AML-193 (cell line): ENCODE measurements around the gene HIP1.
"Not testable (repeated sequence)": the region's sequence is repeated elsewhere in the genome, so short reads cannot be mapped to it uniquely, and the experiment has no call there.

Experiments
- DNase-seq, 2 experiments: peaks; one replicate each; lab custom pipeline; 2025; lab: John Stamatoyannopoulos, UW

The HIP1 gene

DNA sequence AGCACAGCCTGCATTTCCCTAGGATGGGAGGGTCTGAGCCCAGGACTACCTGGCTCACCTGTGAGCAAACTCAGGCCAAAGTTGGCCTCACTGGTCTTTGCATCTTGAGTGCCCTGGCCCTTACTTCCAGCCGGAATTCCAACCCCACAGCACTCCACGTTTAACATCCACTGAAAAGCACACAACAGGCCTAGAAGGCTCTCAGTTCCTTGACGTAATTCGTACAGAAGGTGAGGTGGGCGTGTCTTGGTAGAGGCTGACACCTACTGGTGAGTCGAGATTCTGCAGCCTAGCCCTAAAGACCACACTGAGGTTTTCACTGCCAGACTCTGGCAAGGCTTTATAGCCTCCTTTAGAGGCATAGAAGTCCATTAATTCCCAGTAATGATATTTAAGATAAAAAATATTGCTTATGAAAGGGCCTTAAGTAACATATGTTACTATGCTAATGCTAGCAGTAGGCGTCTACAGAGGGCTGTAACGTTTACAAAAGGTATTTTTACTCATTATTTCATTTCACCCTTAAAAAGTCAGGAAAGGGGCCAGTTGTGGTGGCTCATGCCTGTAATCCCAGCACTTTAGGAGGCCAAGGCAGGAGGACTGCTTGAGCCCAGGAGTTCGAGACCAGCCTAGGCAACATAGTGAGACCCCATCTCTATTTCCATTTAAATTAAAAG, 95.8 kb downstream of the HIP1 start:
- DNase-seq: peak; percentile 66 to 73

DNA sequence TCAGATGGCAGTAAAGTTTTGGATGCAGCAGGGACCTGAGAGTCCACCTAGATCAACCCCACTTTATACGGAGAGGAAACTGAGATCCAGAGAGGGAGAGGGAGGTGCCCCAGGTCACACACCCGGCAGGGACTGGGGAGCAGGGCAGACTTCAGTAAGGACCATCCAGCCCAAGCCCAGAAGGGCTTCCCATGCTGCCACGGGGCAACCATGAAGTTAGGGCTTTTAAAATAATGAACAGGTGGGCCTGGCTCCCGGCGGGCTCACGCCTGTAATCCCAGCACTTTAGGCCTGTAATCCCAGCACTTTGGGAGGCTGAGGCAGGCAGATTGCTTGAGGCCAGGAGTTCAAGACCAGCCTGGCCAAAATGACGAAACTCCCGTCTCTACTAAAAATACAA, 98.5 kb downstream of the HIP1 start:
- DNase-seq: no peak

DNA sequence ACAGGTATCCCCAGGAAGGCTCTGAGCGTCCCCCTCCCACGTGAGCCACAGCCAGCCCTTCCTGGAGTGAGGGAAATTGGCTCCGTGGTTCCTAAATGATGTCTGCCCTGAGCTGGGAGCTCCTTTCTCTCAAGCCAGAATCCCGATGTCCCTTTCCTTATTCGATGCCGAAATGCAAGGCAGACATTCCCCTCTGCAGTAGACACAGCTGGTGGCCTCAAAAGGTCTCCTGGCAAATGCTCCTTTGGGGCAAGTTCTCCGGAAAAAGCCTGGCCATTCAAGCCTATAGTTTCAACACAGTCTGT, 98.9 kb downstream of the HIP1 start:
- no peak for DNase-seq

DNA sequence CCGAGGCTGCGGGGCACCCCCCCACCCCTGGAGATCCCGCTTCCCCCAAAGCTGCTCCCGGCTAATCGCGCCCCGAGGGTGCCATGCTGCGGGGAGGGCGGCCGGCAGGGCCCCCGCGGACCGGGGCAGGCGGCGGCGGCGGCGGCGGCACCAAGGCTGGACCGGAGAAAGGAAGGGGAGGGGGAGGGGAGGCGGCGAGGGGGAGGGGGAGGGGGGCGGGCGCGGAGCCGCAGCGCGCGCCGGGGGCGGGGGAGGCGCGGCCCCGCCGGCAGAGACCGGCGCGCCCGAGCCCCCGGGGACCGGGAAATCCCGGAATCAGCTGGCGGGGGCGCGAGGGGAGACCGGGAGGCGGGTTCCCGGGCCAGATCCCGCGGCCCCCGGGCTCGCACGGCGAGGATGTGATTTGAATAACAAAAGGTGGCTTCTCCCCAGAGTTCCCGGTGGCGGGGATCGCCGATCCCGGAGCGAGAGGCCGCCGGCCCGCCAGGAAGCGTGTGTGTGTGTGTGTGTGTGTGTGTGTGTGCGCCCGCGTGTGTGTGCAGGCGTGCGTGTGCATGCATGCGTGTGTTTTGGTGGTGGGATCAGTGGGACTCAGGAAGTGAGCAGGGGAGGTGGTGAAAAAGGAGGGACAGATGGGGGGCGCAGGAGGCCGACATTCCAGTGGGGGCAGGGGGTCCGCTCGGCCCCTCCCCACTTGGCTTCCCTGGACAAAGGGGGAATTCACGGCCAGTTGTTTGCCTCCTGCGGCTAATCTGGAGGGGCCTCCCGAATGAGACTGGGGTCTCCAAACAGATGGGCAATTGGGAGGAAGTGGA, 99.5 kb downstream of the HIP1 start:
- peak in 1 of 2 experiments; percentile 9 for DNase-seq

DNA sequence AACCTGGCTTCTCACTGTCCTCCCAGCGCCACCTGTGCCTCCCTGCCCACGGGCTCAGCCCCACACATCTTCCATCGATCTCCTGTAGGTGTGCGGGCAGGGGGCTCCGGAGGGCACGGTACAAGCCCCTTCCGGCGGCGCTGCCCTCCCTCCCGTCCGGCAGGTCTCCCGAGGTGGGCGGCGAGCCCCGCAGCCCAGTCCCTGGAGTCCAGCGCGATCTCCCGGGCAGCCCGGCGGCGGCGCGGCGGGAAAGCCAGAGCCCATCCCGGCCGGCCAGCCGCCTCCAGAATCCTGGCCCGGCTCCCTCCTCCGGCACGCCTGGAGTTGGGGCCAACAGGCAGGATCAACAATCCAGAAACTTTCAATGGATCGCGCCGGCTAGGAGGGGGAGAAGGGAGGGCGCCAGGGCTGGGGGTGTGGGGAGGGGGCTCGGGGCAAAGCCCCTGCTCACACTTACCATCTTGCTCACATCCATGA, 100.1 kb downstream of the HIP1 start:
- no peak for DNase-seq

DNA sequence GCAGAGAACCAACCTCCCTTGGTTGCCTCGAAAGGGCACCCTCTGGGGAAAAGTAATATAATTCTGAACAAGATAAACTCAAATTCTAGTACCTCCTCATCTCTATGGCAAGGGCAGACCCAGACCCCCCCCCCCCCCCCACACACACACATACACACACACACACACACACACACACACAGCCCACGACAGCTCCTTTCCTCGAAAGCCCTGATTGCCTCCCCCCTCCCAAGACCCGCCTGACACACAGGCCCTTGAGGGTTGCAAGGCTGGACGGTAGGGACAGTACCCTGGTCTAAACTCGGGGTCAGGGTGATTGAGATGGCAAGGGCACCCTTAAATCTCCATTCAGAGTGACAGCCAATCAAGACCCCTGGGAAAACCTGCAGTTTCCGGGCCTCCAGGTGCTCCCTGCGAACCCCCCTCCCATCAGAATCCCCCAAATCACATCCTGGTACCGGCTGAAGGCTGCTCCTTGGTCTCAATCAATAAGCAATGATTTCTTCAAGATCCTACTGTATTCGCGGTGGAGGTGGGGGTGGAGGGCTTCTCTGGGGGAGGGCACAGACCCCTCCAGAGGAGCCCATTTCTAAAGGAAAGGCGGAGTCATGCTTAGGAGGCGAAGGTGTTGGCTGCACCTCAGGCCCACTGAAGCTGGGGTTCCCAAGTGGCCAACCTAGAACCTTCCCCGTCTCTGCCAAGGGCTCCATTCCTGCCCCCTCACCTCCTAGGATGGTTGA, 100.7 kb downstream of the HIP1 start:
- no peak for DNase-seq

DNA sequence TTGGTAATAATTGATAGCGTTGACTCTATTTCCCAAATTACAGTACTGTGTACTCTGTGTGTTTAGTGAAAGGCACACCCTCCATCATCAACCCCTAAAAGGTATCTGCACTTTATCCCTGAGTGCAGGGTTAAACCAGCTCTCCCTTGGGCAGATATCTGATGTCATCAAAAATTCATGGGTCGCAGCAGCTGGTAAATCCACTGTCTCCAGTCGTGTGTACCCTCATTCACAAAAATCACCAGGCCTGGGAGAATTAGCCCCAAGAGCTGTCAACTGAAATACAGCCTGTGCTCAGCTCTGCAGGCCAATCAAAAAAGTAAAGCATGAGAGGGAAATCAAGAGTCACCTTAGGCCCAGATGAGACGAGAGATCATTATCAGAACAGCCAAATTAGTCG, 103.7 kb downstream of the HIP1 start:
- DNase-seq: no peak

DNA sequence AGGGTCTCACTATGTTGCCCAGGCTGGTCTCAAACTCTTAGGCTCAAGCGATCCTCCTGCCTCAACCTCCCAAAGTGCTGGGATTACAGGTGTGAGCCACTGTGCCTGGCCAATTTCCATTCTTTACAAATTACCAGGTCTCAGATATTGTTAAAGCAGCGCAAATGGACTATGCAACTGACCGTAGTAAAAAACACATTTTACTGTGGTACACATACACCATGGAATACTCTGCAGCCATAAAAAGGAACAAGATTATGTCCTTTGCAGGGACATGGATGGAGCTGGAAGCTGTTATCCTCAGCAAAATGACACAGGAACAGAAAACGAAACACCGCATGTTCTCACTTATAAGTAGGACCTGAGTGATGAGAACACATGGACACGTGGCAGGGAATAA, 106.2 kb downstream of the HIP1 start:
- DNase-seq: not testable (repeated sequence)

DNA sequence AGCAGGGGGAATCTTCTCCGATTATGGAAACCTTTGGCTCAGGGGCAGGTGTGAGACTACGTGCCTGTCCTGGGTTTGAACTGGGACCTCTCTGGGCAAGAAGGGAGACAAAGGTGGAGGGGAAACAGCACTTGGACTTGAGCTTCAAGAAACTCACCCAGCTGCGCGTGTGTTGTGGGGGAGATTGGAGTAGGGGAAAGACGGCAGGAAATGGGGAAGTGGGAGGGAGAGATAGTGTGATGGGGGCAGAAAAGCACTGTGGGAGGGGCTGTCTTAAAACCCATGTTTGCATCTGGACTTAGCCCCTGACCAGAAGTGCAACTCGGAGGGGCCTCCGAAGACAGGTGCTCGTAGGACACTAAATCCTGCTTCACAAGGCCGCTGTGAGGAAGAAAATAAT, 107.0 kb downstream of the HIP1 start:
- no peak for DNase-seq

DNA sequence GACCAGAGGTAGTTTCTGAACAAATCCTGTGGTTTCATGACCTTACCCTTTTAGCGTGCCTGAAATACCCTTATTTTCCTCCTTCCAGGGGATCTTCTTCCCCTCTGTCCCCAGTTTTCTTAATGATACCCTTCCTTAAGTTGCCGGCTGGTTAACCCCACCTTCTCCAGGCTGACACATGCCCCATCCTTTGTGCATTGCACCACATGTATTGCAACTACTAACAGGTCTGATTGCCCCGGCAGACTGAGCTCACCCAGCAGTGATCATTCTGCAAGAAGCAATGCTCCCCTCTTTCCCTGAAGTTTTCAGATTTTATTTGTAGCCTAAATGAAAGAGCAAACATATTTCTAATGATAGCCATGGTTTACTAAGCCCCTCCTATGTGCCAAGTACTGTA, 108.2 kb downstream of the HIP1 start:
- no peak for DNase-seq

DNA sequence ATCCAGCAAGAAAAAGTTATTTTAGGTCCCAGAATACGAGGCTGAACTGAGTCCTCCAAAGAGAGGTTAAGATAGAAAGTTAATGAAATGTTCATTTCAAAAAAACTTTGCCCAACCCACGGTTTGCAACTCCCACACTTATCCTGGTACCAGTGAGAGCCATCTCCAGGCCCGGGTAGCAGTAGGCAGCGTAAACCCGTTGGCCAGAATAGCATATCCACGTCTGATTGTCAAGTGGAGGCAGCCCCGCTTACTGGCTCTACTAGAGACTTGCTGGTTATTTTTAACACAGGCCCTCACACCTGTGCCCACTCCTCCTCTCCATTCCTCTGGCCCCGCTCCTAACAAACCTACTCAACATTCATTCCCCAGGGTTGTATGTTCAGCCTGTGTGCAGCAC, 109.7 kb downstream of the HIP1 start:
- DNase-seq: no peak

DNA sequence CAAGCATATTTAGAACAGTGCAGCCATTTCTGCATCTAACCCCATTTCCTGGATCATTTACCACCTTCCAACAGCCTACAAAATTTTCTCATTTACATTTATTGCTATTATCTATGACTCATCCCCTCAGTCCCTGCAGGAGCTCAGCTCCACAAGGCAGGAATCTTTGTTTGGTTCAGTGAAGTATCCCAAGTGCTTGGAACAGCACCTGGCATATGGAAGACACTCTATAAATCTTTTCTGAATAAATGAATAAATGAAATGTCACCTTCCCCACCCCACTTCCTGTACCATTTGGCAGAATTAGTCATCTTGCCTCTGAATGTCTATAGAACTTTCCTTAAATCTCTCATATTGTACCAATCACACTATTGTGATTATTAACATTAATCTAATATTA, 110.7 kb downstream of the HIP1 start:
- no peak for DNase-seq

DNA sequence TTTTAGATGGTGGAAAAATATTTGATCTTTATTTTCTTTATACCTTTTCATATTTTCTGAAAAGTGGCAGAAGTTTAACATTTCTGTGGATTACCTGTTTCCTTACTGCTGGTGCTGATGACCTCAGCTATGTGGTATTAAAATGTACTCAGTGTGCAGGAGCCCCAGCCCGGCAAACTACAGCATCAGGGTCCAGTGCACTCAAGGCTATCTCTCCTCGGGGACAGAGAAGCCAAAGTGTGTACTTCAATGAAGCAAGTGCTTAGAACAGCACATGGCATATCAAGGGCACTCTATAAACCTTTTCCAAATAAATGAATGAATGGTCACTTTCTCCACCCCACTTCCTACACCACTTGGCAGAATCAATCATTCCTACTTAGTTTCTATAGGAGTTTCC, 111.8 kb downstream of the HIP1 start:
- DNase-seq: no peak

DNA sequence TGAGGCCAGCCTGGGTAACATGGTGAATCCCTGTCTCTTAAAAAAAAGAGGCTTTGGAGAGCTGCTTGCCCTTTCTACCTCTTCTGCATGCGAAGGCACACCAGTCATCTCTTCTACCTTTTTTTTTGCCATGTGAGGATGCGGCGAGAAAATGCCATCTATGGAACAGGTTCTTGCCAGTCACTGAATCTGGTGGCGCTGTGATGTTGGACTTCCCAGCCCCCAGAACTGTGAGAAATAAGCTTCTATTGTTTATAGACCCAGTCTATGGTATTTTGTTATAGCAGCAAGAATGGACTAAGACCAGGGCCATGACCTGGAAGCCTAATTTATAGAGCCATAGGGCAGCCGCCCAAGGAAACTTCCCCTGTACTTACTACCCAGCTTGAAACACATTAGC, 112.9 kb downstream of the HIP1 start:
- no peak for DNase-seq

DNA sequence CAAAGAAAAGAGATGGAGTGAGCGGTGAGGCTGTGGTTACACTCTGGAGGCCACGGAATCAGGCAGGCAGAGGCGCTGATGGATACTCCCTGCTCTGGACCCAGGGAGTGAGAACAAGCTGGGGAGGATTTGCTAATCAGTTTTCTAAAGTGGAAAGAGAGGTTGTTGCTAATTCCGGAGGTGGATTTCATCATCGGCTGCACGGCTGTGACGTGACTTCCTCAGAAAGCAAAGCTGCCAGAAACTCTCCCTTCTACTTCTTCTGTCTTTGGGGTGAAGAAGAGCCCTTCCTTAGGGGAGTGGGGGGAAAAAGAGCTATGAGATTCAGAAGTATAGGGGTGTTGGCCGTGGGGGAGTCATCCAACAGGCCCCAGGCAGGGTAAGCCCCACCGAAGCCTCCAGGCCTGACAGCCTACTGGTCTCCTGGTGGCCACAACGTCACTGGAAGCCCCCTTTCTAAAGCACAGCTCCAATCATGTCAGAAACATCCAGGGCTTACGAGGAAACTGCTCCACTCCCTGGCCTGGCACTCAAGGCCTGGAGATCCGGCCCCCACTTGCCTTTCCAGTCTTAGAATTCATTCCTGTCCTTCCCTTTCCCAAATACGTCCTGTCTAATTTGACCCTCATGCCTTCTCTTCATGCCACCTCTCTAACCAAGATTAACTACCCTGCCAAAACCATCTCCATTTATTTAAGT, 114.5 kb downstream of the HIP1 start:
- DNase-seq: peak; percentile 92 to 95

DNA sequence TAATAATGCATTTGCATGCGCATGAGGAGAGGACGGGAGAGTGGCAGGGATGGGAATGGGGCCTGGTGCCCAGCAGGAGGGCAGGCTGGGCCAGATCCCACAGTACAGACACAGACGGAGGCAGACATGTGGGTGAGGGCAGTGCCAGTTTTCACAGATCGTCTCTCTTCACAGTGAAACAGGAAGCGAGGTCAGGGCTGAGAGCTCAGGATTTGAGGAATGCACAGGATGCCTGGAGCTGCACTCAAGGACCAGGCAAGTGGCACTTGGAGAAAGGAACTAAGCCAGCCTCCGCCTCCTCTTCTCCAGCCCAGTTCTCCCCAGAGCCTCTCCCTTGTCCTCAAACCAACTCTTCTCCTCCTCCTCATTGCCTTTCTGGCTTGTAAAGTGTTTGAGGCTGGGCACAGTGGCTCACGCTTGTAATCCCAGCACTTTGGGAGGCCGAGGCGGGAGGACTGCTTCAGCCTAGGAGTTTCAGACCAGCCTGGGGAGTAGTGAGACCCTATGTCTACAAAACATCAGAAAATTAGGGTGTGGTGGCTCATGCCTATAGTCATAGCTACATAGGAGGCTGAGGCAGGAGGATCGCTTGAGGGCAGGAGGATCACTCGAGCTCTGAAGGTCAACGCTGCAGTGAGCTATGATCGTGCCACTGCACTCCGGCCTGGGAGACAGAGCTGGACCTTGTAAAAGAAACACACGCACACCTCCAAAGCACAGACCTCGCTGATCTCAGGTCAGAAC, 115.2 kb downstream of the HIP1 start:
- no peak for DNase-seq

DNA sequence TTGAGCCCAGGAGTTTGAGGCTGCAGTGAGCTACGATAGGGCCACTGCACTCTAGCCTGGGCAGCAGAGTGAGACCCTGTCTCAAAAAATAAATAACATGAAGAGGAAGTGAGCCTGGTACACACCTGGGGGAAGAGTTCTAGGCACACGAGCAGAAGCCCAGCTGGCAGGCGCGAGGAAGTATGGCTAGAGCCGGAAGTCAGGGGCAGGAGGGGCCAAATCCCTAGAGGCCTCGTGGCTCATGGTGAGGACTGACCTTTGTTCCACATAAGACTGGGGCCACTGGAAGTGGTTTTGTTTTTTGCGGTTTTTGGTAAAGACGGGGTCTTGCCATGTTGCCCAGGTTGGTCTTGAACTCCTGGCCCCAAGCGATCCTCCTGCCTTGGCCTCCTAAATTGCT, 117.6 kb downstream of the HIP1 start:
- DNase-seq: no peak

DNA sequence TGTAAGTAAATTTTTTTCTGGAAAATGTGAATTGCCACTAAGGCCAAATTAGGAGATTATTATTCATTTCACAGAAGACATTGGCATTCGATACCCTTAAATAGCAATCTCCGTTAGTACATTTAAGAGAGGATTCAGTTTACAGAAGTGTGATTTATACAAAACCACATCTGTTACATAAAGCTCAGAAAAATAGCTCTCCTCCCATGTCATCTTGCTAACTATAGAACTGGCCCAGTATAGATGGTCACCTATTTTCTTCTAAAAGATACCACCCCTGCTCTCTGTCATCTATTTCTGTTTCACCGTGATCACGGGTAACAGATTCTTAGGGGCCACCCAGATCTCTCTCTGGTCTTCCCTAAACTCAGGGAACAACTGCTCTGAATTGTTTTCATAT, 119.1 kb downstream of the HIP1 start:
- no peak for DNase-seq

DNA sequence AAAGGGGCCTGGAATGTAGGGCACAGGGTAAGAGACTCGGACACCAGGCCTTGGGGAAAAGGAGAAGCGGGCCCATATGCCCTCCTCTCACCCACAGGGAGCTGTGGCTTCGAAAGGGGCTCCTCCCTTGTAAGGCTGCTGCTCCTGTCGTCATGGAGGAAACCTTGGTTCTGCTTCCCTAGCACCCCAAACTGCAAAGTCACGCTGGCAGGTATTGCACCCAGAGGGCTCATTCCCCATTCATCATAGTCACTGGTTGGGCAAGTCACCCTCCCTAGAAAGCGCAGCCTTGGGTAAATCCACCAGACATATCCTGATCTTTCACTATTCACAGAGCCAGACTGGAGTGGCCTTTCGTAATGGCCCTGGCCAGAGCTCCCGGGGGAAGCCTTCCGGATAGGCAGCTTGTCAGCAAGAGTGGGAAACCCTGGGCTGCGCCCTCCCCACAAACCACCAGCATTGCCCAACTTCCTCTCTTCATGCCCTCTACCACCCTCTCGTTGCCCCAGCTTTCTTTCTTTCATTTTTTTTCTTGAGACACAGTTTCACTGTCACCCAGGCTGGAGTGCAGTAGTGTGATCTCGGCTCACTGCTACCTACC, 121.0 kb downstream of the HIP1 start:
- peak; percentile 100 for DNase-seq

DNA sequence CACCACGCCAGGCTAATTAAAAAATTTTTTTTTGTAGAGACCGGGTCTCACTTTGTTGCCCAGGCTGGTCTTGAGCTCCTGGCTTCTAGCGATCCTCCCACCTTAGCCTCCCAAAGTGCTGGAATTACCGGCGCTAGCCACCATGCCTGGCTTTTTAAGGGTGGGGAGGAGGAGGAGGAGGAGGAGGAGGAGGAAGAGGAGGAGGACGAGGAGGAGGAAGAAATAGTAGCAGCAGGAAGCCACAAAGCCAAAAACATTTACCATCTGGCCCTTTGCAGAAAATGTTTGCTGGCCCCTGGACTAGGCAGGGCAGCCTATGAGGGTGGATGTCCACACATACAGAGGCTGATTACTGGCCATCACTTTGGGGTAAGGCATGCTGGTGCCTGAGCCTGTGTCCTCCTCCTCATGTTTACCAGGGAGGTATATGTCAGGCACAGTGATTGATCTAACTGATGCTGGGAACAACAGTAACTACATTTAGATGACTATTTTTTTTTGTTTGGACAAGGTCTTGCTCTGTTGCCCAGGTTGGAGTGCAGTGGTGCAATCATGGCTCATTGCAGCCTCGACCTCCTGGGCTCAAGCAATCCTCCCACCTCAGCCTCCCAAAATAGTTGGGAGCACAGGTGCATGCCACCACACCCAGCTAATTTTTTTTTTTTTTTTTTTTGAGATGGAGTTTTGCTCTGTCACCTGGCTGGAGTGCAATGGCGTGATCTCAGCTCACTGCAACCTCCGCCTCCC, 122.1 kb downstream of the HIP1 start:
- DNase-seq: peak in 1 of 2 experiments; percentile 12

DNA sequence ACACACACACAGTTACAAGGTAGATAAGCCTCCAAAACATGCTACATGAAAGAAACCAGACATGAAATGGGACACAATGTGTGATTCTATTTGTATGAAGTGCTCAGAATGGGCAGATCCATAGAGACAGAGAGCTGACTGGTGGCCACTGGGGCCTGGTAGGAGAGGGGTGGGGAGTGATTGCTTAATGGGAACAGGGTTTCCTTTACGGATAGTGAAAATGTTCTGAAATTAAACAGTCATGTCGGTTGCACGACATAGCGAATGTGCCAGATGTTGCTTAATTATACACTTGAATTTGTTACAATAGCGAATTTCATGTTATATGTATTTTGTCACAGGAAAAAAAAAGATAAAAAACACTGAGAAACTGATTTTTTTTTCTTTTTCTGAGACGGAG, 124.3 kb downstream of the HIP1 start:
- DNase-seq: peak; percentile 52 to 56
